ENCODE measurements around the gene GPR146. TPM values are rescaled to one million over a fixed set of nuclear protein-coding genes. Genes with fewer than 3 reads are reported as not detected.

The GPR146 gene
- total RNA-seq, 1 donor from 2014 or later, result 0.79 TPM

- no peak for TF ChIP-seq CTCF (IDR thresholded peaks at IDR 0.05)
- TF ChIP-seq EZH2phosphoT487 (IDR thresholded peaks at IDR 0.05), result no peak
- no peak for TF ChIP-seq EZH2 (IDR thresholded peaks at IDR 0.05)
- peaks cover 8% of the 10 kb centered on the region for H3K4me1 Mint-ChIP-seq
- H3K4me1 ChIP-seq, result peaks cover 7% of the 10 kb centered on the region
- no peaks in the 10 kb centered on the region for H3K79me2 ChIP-seq (ENCODE audit: low read depth)
- H3K4me2 ChIP-seq, result no peak overlapping the region
- H3K27me3 ChIP-seq, result no peaks in the 10 kb centered on the region
- no peak overlapping the region for H3K4me3 Mint-ChIP-seq
- DNase-seq (ENCODE audit: low spot score), result no peak
- peaks cover 12% of the 10 kb centered on the region for H4K20me1 ChIP-seq (ENCODE audit: low read depth)
- H3F3A ChIP-seq (ENCODE audit: low read depth), result peaks cover 11% of the 10 kb centered on the region
- H3K27ac ChIP-seq, result peak overlapping the region; percentile 13
- no peak overlapping the region for H3K4me3 ChIP-seq
- H2AFZ ChIP-seq (replicated peaks), result no peak overlapping the region
- H3K9ac ChIP-seq, result no peak overlapping the region
- no peaks in the 10 kb centered on the region for H3K36me3 ChIP-seq
- no peaks in the 10 kb centered on the region for H3K9me3 Mint-ChIP-seq
- H3K9me3 ChIP-seq (ENCODE audit: low read depth), result no peaks in the 10 kb centered on the region
- H3K27ac Mint-ChIP-seq, result no peak overlapping the region
- H3K27me3 Mint-ChIP-seq (ENCODE audit: insufficient read depth, low read depth), result peaks cover 2% of the 10 kb centered on the region
- peaks cover 8% of the 10 kb centered on the region for H3K36me3 Mint-ChIP-seq
Observed at GRCh38 chr7:1004018-1004852, 40.1 kb upstream of the GPR146 start.

- Histone ChIP-seq H2AFZ (replicated peaks) (no peak overlapping the region), H3K9ac (no peak overlapping the region), H3K27me3 (no peaks in the 10 kb centered on the region), H3F3A (ENCODE audit: low read depth) (peaks cover 7% of the 10 kb centered on the region), H3K4me2 (no peak overlapping the region), H4K20me1 (ENCODE audit: low read depth) (peaks cover 12% of the 10 kb centered on the region), H3K27ac (no peak overlapping the region), H3K4me3 (no peak overlapping the region), H3K36me3 (no peaks in the 10 kb centered on the region), H3K79me2 (ENCODE audit: low read depth) (no peaks in the 10 kb centered on the region), H3K9me3 (ENCODE audit: low read depth) (no peaks in the 10 kb centered on the region), H3K4me1 (peaks cover 7% of the 10 kb centered on the region)
- H3K4me1 Mint-ChIP-seq, result peaks cover 7% of the 10 kb centered on the region
- H3K36me3 Mint-ChIP-seq, result peaks cover 8% of the 10 kb centered on the region
- DNase-seq (ENCODE audit: low spot score), result no peak
- H3K4me3 Mint-ChIP-seq, result no peak overlapping the region
- peaks cover 4% of the 10 kb centered on the region for H3K27me3 Mint-ChIP-seq (ENCODE audit: insufficient read depth, low read depth)
- TF ChIP-seq CTCF (IDR thresholded peaks at IDR 0.05) (no peak), EZH2phosphoT487 (IDR thresholded peaks at IDR 0.05) (no peak), EZH2 (IDR thresholded peaks at IDR 0.05) (no peak)
- H3K27ac Mint-ChIP-seq, result no peak overlapping the region
- H3K9me3 Mint-ChIP-seq, result no peaks in the 10 kb centered on the region
Observed at GRCh38 chr7:1005303-1005702, 39.0 kb upstream of the GPR146 start.

- H3K9me3 Mint-ChIP-seq, result no peaks in the 10 kb centered on the region
- no peak overlapping the region for H3K27ac ChIP-seq
- H3K4me1 Mint-ChIP-seq, result peaks cover 3% of the 10 kb centered on the region
- no peaks in the 10 kb centered on the region for H3K36me3 ChIP-seq
- no peaks in the 10 kb centered on the region for H3K9me3 ChIP-seq (ENCODE audit: low read depth)
- H4K20me1 ChIP-seq (ENCODE audit: low read depth), result peaks cover 23% of the 10 kb centered on the region
- no peak overlapping the region for H3K27ac Mint-ChIP-seq
- no peak overlapping the region for H2AFZ ChIP-seq (replicated peaks)
- TF ChIP-seq EZH2phosphoT487 (IDR thresholded peaks at IDR 0.05) (no peak), CTCF (IDR thresholded peaks at IDR 0.05) (no peak), EZH2 (IDR thresholded peaks at IDR 0.05) (no peak)
- H3K4me2 ChIP-seq, result no peak overlapping the region
- H3K4me1 ChIP-seq, result no peaks in the 10 kb centered on the region
- H3K79me2 ChIP-seq (ENCODE audit: low read depth), result no peaks in the 10 kb centered on the region
- H3K36me3 Mint-ChIP-seq, result peaks cover 8% of the 10 kb centered on the region
- no peak overlapping the region for H3K4me3 ChIP-seq
- DNase-seq (ENCODE audit: low spot score), result no peak
- no peak overlapping the region for H3K4me3 Mint-ChIP-seq
- H3K27me3 ChIP-seq, result no peaks in the 10 kb centered on the region
- H3F3A ChIP-seq (ENCODE audit: low read depth), result no peaks in the 10 kb centered on the region
- H3K9ac ChIP-seq, result no peak overlapping the region
- H3K27me3 Mint-ChIP-seq (ENCODE audit: insufficient read depth, low read depth), result peaks cover 2% of the 10 kb centered on the region
Observed at GRCh38 chr7:1007901-1008300, 36.4 kb upstream of the GPR146 start.

Measured in neural progenitor cell (in vitro differentiated cells).